Measurements from ENCODE around the gene H2BW2.
"Not testable (repeated sequence)": the region's sequence is repeated elsewhere in the genome, so short reads cannot be mapped to it uniquely, and the experiment has no call there.

DNA sequence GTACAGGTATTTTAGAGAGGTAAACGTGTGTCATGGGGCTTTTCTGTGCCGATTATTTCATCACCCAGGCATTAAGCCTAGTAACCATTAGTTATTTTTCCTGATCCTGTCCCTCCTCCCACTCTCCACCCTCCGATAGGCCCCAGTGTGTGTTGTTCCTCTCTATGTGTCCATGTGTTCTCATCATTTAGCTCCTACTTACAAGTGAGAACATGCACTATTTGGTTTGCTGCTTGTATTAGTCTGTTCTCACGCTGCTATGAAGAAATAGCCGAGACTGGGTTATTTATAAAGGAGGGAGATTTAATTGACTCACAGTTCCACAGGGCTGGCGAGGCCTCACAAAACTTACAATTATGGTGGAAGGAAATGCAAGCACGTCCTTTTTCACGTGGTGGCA, 24.2 kb upstream of the H2BW2 start:
- not testable (repeated sequence) for TF ChIP-seq HDAC2, ADNP (CRISPR knock-in tag; IDR thresholded peaks at IDR 0.05)
